Spinal cord (tissue), 10 donors: ENCODE results near the gene PKN2. TPM values are rescaled to one million over a fixed set of nuclear protein-coding genes. Genes with fewer than 3 reads are reported as not detected.

Source experiments
- DNase-seq, 6 donors: peaks; one replicate each; pipeline versions ENCODE4 v3.0.0 to v3.0.0-alpha.2; 2013 to 2015; ENCODE audit warnings: low spot score in 6 of 6, low read depth in 4 of 6
- H3K27ac ChIP-seq: one replicate; pipeline ENCODE4 v1.5.1; 2013; ENCODE audit warnings: low read depth, low read length, control low read depth
- H3K27me3 ChIP-seq: one replicate; pipeline ENCODE4 v1.6.1; 2013; ENCODE audit warnings: low read length; ENCODE audit not compliant: control insufficient read depth, insufficient read depth
- H3K36me3 ChIP-seq: one replicate; pipeline ENCODE4 v1.6.1; 2013; ENCODE audit warnings: low read length; ENCODE audit not compliant: control insufficient read depth, insufficient read depth
- H3K4me1 ChIP-seq: one replicate; pipeline ENCODE4 v1.6.1; 2013; ENCODE audit warnings: low read length; ENCODE audit not compliant: control insufficient read depth, insufficient read depth
- H3K4me3 ChIP-seq: one replicate; pipeline ENCODE4 v1.5.1; 2013; ENCODE audit warnings: low read depth, low read length, control low read depth
- H3K9me3 ChIP-seq: one replicate; pipeline ENCODE4 v1.6.1; 2013; ENCODE audit warnings: low read length; ENCODE audit not compliant: control insufficient read depth, insufficient read depth
- WGBS: methylation state at CpG from one replicate; pipeline ENCODE4 v1.1.5; 2013; ENCODE audit warnings: missing lambda C conversion rate; ENCODE audit not compliant: insufficient coverage; 5-methylcytosine and 5-hydroxymethylcytosine counted together
- long read RNA-seq, 4 donors: transcript quantifications; one replicate each; lab custom pipeline, GENCODE V29; 2026
- polyA plus RNA-seq, 2 donors: library from polyadenylated mRNA; unstranded; fragments of 120-200 nt; gene quantifications; one replicate each; pipeline ENCODE4 v1.2.1, GENCODE V29; 2013; ENCODE audit not compliant: insufficient read length in 2 of 2
- total RNA-seq, 2 donors: library from RNA; depleted of rRNA in 1 of 2; stranded (reverse); fragments of 120-200 nt in 1 of 2; fragments of >200 nt in 1 of 2; gene quantifications; one replicate each; pipeline versions ENCODE4 v1.2.3 to v1.2.4, GENCODE V29; 2013 to 2014
- donor health status: healthy.

The PKN2 gene
- total RNA-seq (10 to 100 TPM; 46.8 to 54.8 TPM), polyA plus RNA-seq (10 to 100 TPM; 31.8 to 32.5 TPM)
- long read RNA-seq, donor 1, full-length matches to known transcripts = 6 of 6 reads
- long read RNA-seq, donor 1, partial matches to known transcripts = 0 of 6 reads
- long read RNA-seq, donor 1, other reads (novel, unspliced or antisense) = 0 of 6 reads
- long read RNA-seq, donor 2, full-length matches to known transcripts = 4 of 4 reads
- long read RNA-seq, donor 2, partial matches to known transcripts = 0 of 4 reads
- long read RNA-seq, donor 2, other reads (novel, unspliced or antisense) = 0 of 4 reads
- long read RNA-seq, donor 3 = 0 reads
- long read RNA-seq, donor 4, full-length matches to known transcripts = 13 of 174 reads
- long read RNA-seq, donor 4, partial matches to known transcripts = 161 of 174 reads
- long read RNA-seq, donor 4, other reads (novel, unspliced or antisense) = 0 of 174 reads

DNA sequence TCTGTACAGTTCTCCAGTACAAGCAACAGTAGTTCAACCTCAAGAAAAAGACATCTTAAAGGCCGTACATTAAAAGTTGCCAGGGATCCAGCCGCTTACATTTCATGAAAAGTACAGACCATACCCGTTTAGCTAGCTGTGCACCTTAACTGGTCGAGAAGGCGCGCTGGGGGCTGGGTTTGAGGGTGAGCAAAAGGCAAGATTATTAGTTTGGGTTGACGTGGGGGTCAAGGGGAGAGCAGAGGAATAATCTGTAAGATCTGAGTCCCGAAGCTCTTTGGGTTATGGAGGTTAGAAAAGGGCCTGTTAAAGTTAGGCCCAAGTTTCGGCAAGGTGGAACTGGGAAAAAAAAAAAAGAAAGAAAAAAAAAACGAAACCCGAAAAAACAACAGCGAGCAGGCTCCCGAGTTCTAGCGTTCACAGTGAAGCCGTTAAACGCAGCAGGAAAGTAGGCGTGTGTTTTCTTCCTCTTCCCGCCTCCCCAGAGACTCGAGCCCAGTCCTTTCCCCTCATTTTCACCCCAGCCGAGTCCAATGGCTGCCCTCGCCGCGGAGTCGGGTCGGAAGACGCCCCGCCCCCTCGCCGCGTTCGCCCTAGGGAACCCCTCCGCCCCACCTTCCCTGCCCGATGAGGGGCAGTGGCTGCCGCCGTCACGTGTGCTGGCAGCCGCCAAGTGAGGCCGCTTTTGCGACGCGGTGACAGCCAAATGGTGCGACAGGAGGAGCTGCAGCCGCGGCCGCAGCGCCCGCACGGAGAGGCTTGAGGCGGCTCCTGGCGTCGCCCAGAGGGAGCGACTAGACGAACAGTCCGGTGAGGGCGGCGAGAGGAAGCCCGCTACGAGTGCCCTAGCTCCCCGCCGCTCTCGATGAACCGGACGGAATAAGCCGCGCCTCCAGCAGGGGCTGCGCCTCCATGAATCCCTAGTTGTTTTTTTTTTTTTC lies at the start of gene PKN2:
Gene PKN2 (plus strand): TSS at position 733 of the 941 bp plus-strand sequence. CDS start 308 bp downstream, outside the sequence.
- WGBS = under 1% methylated on average over 64 of the region's 66 CpGs
- no peaks in the 10 kb centered on the region for H3K36me3 ChIP-seq
- H3K4me1 ChIP-seq = no peaks in the 10 kb centered on the region
- peak within 1 kb of the TSS; percentile 98 for H3K27ac ChIP-seq
- peak; percentile 92 to 99 (median 96) for DNase-seq
- no peaks in the 10 kb centered on the region for H3K27me3 ChIP-seq
- no peaks in the 10 kb centered on the region for H3K9me3 ChIP-seq
- peak within 1 kb of the TSS; percentile 93 for H3K4me3 ChIP-seq

DNA sequence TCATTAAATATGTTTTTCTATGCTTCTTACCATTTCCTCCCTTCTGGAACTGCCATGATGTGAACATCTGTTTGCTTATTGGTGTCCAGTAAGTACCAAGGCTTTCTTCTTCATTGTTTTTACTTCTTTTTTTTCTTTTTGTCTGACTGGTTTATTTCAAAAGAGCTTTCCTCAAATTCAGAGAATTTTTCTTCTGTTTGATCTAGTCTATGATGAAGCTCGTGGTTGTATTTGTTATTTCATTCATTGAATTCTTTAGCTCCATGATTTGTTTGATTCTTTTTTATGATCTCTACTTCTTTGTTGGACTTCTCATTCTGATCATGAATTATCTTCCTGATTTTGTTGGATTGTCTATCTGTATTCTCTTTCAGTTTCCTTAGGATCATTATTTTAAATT lies 49.5 kb upstream of the PKN2 start:
- DNase-seq = no peak
- H3K27me3 ChIP-seq = no peaks in the 10 kb centered on the region
- no peaks in the 10 kb centered on the region for H3K4me1 ChIP-seq
- H3K27ac ChIP-seq = no peak overlapping the region
- no peaks in the 10 kb centered on the region for H3K36me3 ChIP-seq
- no CpG with 5 or more reads among the region's 1 CpG for WGBS
- H3K4me3 ChIP-seq = no peak overlapping the region
- H3K9me3 ChIP-seq = peaks cover 2% of the 10 kb centered on the region

GRCh38 chr1:88640060-88640459 lies 44.0 kb upstream of the PKN2 start:
- WGBS = 80% methylated on average over 1 of the region's 1 CpG
- Histone ChIP-seq H3K4me3 (no peak overlapping the region), H3K4me1 (no peaks in the 10 kb centered on the region), H3K9me3 (peaks cover 2% of the 10 kb centered on the region), H3K36me3 (no peaks in the 10 kb centered on the region), H3K27ac (no peak overlapping the region), H3K27me3 (no peaks in the 10 kb centered on the region)
- DNase-seq = no peak

- H3K27ac ChIP-seq = no peak overlapping the region
- no peak overlapping the region for H3K4me3 ChIP-seq
- H3K36me3 ChIP-seq = no peaks in the 10 kb centered on the region
- DNase-seq = no peak
- no peaks in the 10 kb centered on the region for H3K9me3 ChIP-seq
- H3K27me3 ChIP-seq = no peaks in the 10 kb centered on the region
- H3K4me1 ChIP-seq = no peaks in the 10 kb centered on the region
Observed at GRCh38 chr1:88645886-88646285, 38.2 kb upstream of the PKN2 start.

DNA sequence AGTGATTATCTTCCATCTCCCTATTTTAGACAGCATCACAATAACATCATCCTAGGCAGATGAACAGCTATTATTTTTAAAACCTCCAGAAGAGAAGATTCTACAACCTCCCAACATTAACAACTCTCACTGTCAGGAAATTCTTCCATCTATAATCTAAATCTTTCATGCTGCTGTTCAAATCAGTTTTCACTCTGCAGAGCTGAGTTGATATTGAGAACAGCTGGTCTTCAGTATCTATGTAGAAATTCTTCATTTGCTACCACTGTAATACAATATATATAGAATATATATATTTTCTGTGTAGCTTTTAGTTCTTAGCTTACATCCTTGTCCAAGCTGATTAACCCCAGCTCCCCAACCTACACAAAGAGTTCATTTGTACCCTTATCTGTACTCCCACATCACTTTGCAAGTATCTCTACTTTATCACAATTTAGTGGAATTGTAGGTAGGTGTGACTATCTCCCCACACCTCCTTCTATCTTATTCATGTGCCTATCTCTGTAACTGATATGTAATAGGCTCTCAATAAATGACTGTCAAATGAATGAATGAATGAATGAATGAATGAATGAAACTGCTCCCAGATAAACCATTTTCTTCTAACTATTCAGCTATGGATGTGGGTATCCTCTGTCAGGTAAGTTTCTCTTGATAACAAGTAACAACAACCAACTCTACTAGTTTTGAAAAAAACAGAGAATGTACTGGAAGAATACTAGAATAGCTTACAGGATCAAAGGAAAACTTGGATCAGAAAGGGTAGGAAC lies 37.4 kb upstream of the PKN2 start:
- Histone ChIP-seq H3K27ac (no peak overlapping the region), H3K4me1 (no peaks in the 10 kb centered on the region), H3K27me3 (no peaks in the 10 kb centered on the region), H3K9me3 (no peaks in the 10 kb centered on the region), H3K36me3 (no peaks in the 10 kb centered on the region), H3K4me3 (no peak overlapping the region)
- no peak for DNase-seq

GRCh38 chr1:88647249-88647645 lies 36.8 kb upstream of the PKN2 start:
- H3K27me3 ChIP-seq = no peaks in the 10 kb centered on the region
- H3K4me3 ChIP-seq = no peak overlapping the region
- no peaks in the 10 kb centered on the region for H3K36me3 ChIP-seq
- DNase-seq = no peak
- WGBS = 69% methylated on average over 2 of the region's 3 CpGs
- no peaks in the 10 kb centered on the region for H3K4me1 ChIP-seq
- no peak overlapping the region for H3K27ac ChIP-seq
- no peaks in the 10 kb centered on the region for H3K9me3 ChIP-seq

DNA sequence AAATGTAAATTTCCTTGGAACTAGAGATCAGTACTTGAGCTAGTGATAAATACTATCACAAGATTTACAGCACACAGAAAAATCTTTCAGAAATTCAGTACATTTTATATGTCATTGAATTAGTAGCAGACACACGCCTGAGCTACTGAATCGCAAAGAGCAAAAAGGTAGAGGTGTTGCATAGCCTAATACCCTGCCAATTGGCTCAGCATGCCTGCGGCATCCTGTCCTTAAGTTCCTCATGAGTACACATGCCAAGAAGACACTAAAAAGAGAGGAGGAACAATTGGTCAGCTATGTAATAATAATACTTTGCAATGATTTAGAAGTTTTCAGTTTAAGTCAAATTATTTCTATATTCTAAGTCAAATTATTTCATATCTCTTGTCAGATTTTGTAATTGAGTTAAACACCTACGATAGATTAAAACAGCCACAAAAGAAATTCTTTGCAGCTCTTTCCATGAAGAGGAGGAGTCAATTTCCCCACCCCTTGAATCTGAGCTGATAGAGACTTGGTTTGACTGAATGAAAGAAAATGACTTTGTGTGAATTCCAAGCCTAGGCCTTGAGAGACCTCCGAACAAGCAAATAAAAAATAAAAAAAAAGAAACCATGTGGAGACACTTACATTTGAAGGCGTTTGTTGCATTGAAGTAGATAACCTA lies 36.2 kb upstream of the PKN2 start:
- Histone ChIP-seq H3K4me1 (no peaks in the 10 kb centered on the region), H3K9me3 (no peaks in the 10 kb centered on the region), H3K36me3 (no peaks in the 10 kb centered on the region), H3K4me3 (no peak overlapping the region), H3K27me3 (no peaks in the 10 kb centered on the region), H3K27ac (no peak overlapping the region)
- DNase-seq = no peak
- 60% methylated on average over 2 of the region's 6 CpGs for WGBS

DNA sequence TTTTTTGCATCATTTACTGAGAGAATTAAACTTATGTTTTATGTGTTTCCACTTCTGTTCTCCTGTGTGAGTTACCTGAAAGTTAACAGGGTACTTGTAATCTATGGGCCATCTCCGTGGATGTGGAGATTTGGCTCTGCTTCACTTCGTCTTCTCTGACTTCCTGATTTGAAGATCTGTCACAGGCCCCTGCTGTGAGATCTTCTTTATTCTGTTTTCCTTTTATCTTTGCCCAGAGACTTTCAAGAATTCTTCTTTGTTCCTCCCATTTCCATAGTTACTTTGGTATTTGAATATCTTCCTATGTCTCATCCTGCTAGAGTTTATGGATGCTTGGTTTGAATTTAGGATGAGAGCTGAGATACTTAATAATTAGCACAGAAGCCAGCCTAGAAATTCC lies 35.4 kb upstream of the PKN2 start:
- Histone ChIP-seq H3K4me3 (no peak overlapping the region), H3K36me3 (no peaks in the 10 kb centered on the region), H3K27me3 (no peaks in the 10 kb centered on the region), H3K4me1 (no peaks in the 10 kb centered on the region), H3K9me3 (no peaks in the 10 kb centered on the region), H3K27ac (no peak overlapping the region)
- DNase-seq = no peak
- 20% methylated on average over 1 of the region's 2 CpGs for WGBS

- Histone ChIP-seq H3K27ac (no peak overlapping the region), H3K4me1 (no peaks in the 10 kb centered on the region), H3K27me3 (no peaks in the 10 kb centered on the region), H3K9me3 (no peaks in the 10 kb centered on the region), H3K36me3 (no peaks in the 10 kb centered on the region), H3K4me3 (no peak overlapping the region)
- WGBS = no CpG with 5 or more reads among the region's 1 CpG
- no peak for DNase-seq
Observed at GRCh38 chr1:88649932-88650331, 34.1 kb upstream of the PKN2 start.
